ENCODE data around the gene TTLL12. TPM values are rescaled to one million over a fixed set of nuclear protein-coding genes. Genes with fewer than 3 reads are reported as not detected.

Gene TTLL12
- total and polyA plus RNA-seq, 2 of the 8 experiments (the other 6 are each of a cell fraction or from before 2014, with no cell fraction given): 101 to 124 TPM

GRCh38 chr22:43198936-43199335, 12.0 kb upstream of the TTLL12 start:
- no peak for DNase-seq (ENCODE audit: low read depth in 1 of 2, low spot score in 2 of 2)
- H2BK120ac ChIP-seq (replicated peaks; ENCODE audit: low read depth, low read length): no peak overlapping the region
- CTCF ChIA-PET (ENCODE audit: partially characterized antibody): no interaction called here

More at GRCh38 chr22:43198936-43199335, 12.0 kb upstream of the TTLL12 start:
- Histone ChIP-seq H3K18ac (ENCODE audit: extremely low read depth, low read length) (no peak overlapping the region), H3K36me3 (ENCODE audit: control insufficient read depth in 2 of 4, insufficient read depth in 4 of 4, low read length in 3 of 4) (no peaks in the 10 kb centered on the region), H2AFZ (ENCODE audit: low read length) (no peak overlapping the region), H3K79me1 (ENCODE audit: low read depth, low read length) (no peaks in the 10 kb centered on the region), H3K4ac (replicated peaks; ENCODE audit: insufficient read length, low read depth, low read length) (no peak overlapping the region), H3K9ac (replicated peaks in 1 of 4; ENCODE audit: extremely low read depth in 1 of 4, low read depth in 3 of 4, low read length in 3 of 4) (no peak overlapping the region), H2BK20ac (ENCODE audit: low read length) (no peak overlapping the region), H2BK12ac (ENCODE audit: low read depth, low read length) (no peak overlapping the region), H2BK5ac (ENCODE audit: low read depth, low read length) (no peak overlapping the region; the same call in 1 of the 2 replicates), H3K79me2 (ENCODE audit: control insufficient read depth in 1 of 2, insufficient read depth in 2 of 2, low read length in 2 of 2) (no peaks in the 10 kb centered on the region), H2BK15ac (ENCODE audit: low read length) (no peak overlapping the region), H3K27me3 (replicated peaks in 1 of 4; ENCODE audit: control insufficient read depth in 3 of 4, extremely low read depth in 1 of 4, insufficient read depth in 3 of 4, low read length in 3 of 4) (no peaks in the 10 kb centered on the region), H3K23me2 (ENCODE audit: low read depth, low read length) (no peaks in the 10 kb centered on the region), H4K8ac (ENCODE audit: extremely low read depth, insufficient read depth, low read length) (no peak overlapping the region), H3K27ac (ENCODE audit: low read depth, low read length) (no peak overlapping the region), H3K4me3 (ENCODE audit: extremely low read depth in 1 of 4, insufficient read depth in 2 of 4, low read depth in 3 of 4, low read length in 4 of 4) (no peak overlapping the region), H3K9me3 (ENCODE audit: insufficient read depth in 2 of 2, low read depth in 1 of 2, low read length in 1 of 2) (no peaks in the 10 kb centered on the region), H3K14ac (ENCODE audit: insufficient read length) (no peak overlapping the region), H2AK5ac (ENCODE audit: low read depth, low read length) (no peak overlapping the region), H3K4me1 (replicated peaks in 1 of 4; ENCODE audit: control insufficient read depth in 3 of 4, insufficient read depth in 4 of 4, low read length in 3 of 4) (peaks cover 2 to 10% (median 4%) of the 10 kb centered on the region in 4 experiments; a peak in 6 of 7 replicates), H3K56ac (replicated peaks; ENCODE audit: insufficient read length, low read depth, low read length) (no peak overlapping the region), H3K23ac (ENCODE audit: insufficient read length) (no peak overlapping the region), H4K20me1 (replicated peaks in 1 of 2; ENCODE audit: control insufficient read depth in 1 of 2, insufficient read depth in 2 of 2, low read length in 2 of 2) (no peaks in the 10 kb centered on the region), H4K5ac (ENCODE audit: insufficient read length, low read depth, low read length) (no peak overlapping the region), H4K91ac (replicated peaks; ENCODE audit: insufficient read length, low read length) (no peak overlapping the region), H3K4me2 (ENCODE audit: insufficient read depth in 1 of 2, low read depth in 2 of 2, low read length in 2 of 2) (no peak overlapping the region)
- FAIRE-seq: no peak
- WGBS, 2 experiments (ENCODE audit: extremely low coverage in 1 of 2, insufficient coverage in 1 of 2, insufficient read length in 1 of 2, insufficient replicate concordance in 2 of 2, low coverage in 1 of 2, low lambda C conversion rate in 2 of 2, missing lambda C conversion rate in 1 of 2): 85% methylated on average over 9 of the region's 9 CpGs; no CpG with 5 or more reads in 1 of the 2 experiments
- POLR2A ChIA-PET (ENCODE audit: partially characterized antibody): interaction anchor here (0.7 to 2.5 kb wide), 2 partner anchors 11 to 546 kb away, joined by 5 to 14 read pairs; no protein-coding TSS in a partner anchor
- no peak for TF ChIP-seq JUND (IDR thresholded peaks at IDR 0.05; ENCODE audit: low read length)
- no peak for TF ChIP-seq ASH2L (IDR thresholded peaks at IDR 0.05; ENCODE audit: low read length)
- no peak for TF ChIP-seq CBX8 (IDR thresholded peaks at IDR 0.05; ENCODE audit: borderline replicate concordance, low read depth, low read length)
- no peak for TF ChIP-seq RFX5 (IDR thresholded peaks at IDR 0.05; ENCODE audit: borderline replicate concordance, low read depth, low read length)
